IMR-90 (cell line): ENCODE results near the gene PAX3. TPM values are rescaled to one million over a fixed set of nuclear protein-coding genes. Genes with fewer than 3 reads are reported as not detected.

Experiments
- ATAC-seq: fragments of 200-7000 bp; cut with Tn5 transposase; 2 replicates; pipeline ENCODE4 v1.9.1; 2020; ENCODE audit warnings: low read depth, mild to moderate bottlenecking, moderate library complexity
- BruUV-seq: library from RNA; stranded (reverse); fragments of 400-500 nt; replicated peaks from 2 replicates; lab custom pipeline; 2021; lab: Mats Ljungman, UMichigan
- CTCF ChIA-PET: fragments of 300-600 bp; formaldehyde crosslinking; extraction: SDS; loops from one replicate; lab custom pipeline; 2021; ENCODE audit warnings: antibody characterized with exemption; lab: Yijun Ruan, JAX
- POLR2A ChIA-PET: fragments of 300-600 bp; sonication (Branson Sonifier 250); formaldehyde crosslinking; loops from one replicate; lab custom pipeline; 2022; ENCODE audit warnings: antibody characterized with exemption; ENCODE audit not compliant: unreplicated experiment; lab: Charles Lee
- DNase-seq: peaks from one replicate; pipeline ENCODE4 v3.0.0; 2013
- H2AFZ ChIP-seq: replicated peaks from 2 replicates; pipeline ENCODE3; 2013; ENCODE audit warnings: low read length, mild to moderate bottlenecking; ENCODE audit not compliant: poor library complexity
- H2AK5ac ChIP-seq: 2 replicates; pipeline ENCODE4 v1.6.1; 2013; ENCODE audit warnings: low read depth, low read length, inconsistent platforms
- H2AK9ac ChIP-seq: replicated peaks from 2 replicates; pipeline ENCODE3; 2013; ENCODE audit warnings: mild to moderate bottlenecking, low read depth, low read length, moderate library complexity; ENCODE audit not compliant: poor library complexity
- H2BK120ac ChIP-seq: 2 replicates; pipeline ENCODE4 v1.6.1; 2013; ENCODE audit warnings: low read depth, low read length, inconsistent platforms
- H2BK15ac ChIP-seq: 3 replicates; pipeline ENCODE4 v1.6.1; 2013; ENCODE audit warnings: low read depth, low read length, inconsistent platforms
- H2BK20ac ChIP-seq: 2 replicates; pipeline ENCODE4 v1.6.1; 2013; ENCODE audit warnings: low read depth, mild to moderate bottlenecking, inconsistent platforms, low read length, moderate library complexity
- H2BK5ac ChIP-seq: 2 replicates; pipeline ENCODE4 v1.6.1; 2013; ENCODE audit warnings: mild to moderate bottlenecking, low read depth, low read length, inconsistent platforms; ENCODE audit not compliant: poor library complexity, severe bottlenecking
- H3K14ac ChIP-seq: replicated peaks from 2 replicates; pipeline ENCODE4 v1.6.1; 2013; ENCODE audit warnings: low read depth, low read length, inconsistent platforms
- H3K18ac ChIP-seq: 2 replicates; pipeline ENCODE4 v1.6.1; 2013; ENCODE audit warnings: low read depth, low read length, control low read depth
- H3K23ac ChIP-seq: 2 replicates; pipeline ENCODE4 v1.6.1; 2013; ENCODE audit warnings: low read depth, low read length, inconsistent platforms
- H3K27ac ChIP-seq: 2 replicates; pipeline ENCODE4 v1.5.1; 2013; ENCODE audit warnings: mild to moderate bottlenecking, control low read depth, low read length; ENCODE audit not compliant: insufficient read depth
- H3K27me3 ChIP-seq: 2 replicates; pipeline ENCODE4 v1.6.1; 2013; ENCODE audit warnings: low read length; ENCODE audit not compliant: control insufficient read depth, insufficient read depth
- H3K36me3 ChIP-seq: 2 replicates; pipeline ENCODE4 v1.6.1; 2013; ENCODE audit warnings: low read length, mixed read lengths; ENCODE audit not compliant: control insufficient read depth, insufficient read depth
- H3K4ac ChIP-seq: 2 replicates; pipeline ENCODE4 v1.6.1; 2013; ENCODE audit warnings: low read depth, low read length, inconsistent platforms
- H3K4me1 ChIP-seq: 2 replicates; pipeline ENCODE4 v1.6.1; 2013; ENCODE audit warnings: low read length, mixed read lengths; ENCODE audit not compliant: control insufficient read depth, insufficient read depth
- H3K4me2 ChIP-seq: 2 replicates; pipeline ENCODE4 v1.6.1; 2013; ENCODE audit warnings: low read depth, mild to moderate bottlenecking, control low read depth, low read length, moderate library complexity
- H3K4me3 ChIP-seq: 2 replicates; pipeline ENCODE4 v1.5.1; 2013; ENCODE audit warnings: low read depth, mild to moderate bottlenecking, control low read depth, low read length, moderate library complexity; ENCODE audit not compliant: insufficient read depth
- H3K56ac ChIP-seq: 2 replicates; pipeline ENCODE4 v1.6.1; 2013; ENCODE audit warnings: low read length, inconsistent platforms; ENCODE audit not compliant: insufficient read depth; ENCODE audit errors: extremely low read depth
- H3K79me1 ChIP-seq, 2 experiments: 2 replicates each; pipeline ENCODE4 v1.6.1; 2013; ENCODE audit warnings: low read length in 2 of 2, inconsistent platforms in 1 of 2, low read depth in 1 of 2
- H3K9ac ChIP-seq: 2 replicates; pipeline ENCODE4 v1.6.1; 2013; ENCODE audit warnings: low read depth, low read length, control low read depth
- H3K9me1 ChIP-seq: 2 replicates; pipeline ENCODE4 v1.6.1; 2013; ENCODE audit warnings: low read length, inconsistent platforms; ENCODE audit not compliant: insufficient read depth
- H3K9me3 ChIP-seq: 2 replicates; pipeline ENCODE4 v1.6.1; 2013; ENCODE audit warnings: low read length; ENCODE audit not compliant: control insufficient read depth, insufficient read depth
- H4K20me1 ChIP-seq: 2 replicates; pipeline ENCODE4 v1.6.1; 2013; ENCODE audit warnings: low read length, inconsistent platforms; ENCODE audit not compliant: insufficient read depth
- H4K5ac ChIP-seq: 2 replicates; pipeline ENCODE4 v1.6.1; 2013; ENCODE audit warnings: mild to moderate bottlenecking, low read depth, low read length, control low read depth
- H4K8ac ChIP-seq, 2 experiments: 2 replicates each; pipeline ENCODE4 v1.6.1; 2013; ENCODE audit warnings: low read depth in 2 of 2, low read length in 2 of 2, control low read depth in 1 of 2, inconsistent platforms in 1 of 2
- H4K91ac ChIP-seq: 2 replicates; pipeline ENCODE4 v1.6.1; 2013; ENCODE audit warnings: low read depth, low read length, inconsistent platforms; ENCODE audit not compliant: insufficient read depth
- BHLHE40 ChIP-seq: fragments of 150-350 bp; IDR thresholded peaks from 2 replicates; pipeline ENCODE4 v1.6.1; 2016; ENCODE audit warnings: mild to moderate bottlenecking, low read depth, low read length
- CEBPB ChIP-seq: IDR thresholded peaks from 2 replicates; pipeline ENCODE4 v1.6.1; 2012; ENCODE audit warnings: low read depth, low read length, improper control_type of control experiment
- CHD1 ChIP-seq: IDR thresholded peaks from 2 replicates; pipeline ENCODE4 v1.6.1; 2012; ENCODE audit warnings: low read depth, low read length, improper control_type of control experiment
- FOS ChIP-seq: fragments of 150-350 bp; IDR thresholded peaks from 2 replicates; pipeline ENCODE4 v1.6.1; 2016; ENCODE audit warnings: low read depth, low read length
- MAFK ChIP-seq: IDR thresholded peaks from 2 replicates; pipeline ENCODE4 v1.6.1; 2012; ENCODE audit warnings: low read depth, low read length, improper control_type of control experiment
- MAZ ChIP-seq: IDR thresholded peaks from 2 replicates; pipeline ENCODE4 v1.6.1; 2012; ENCODE audit warnings: low read depth, mild to moderate bottlenecking, low read length, improper control_type of control experiment, moderate library complexity, borderline replicate concordance
- MXI1 ChIP-seq: IDR thresholded peaks from 2 replicates; pipeline ENCODE4 v1.6.1; 2012; ENCODE audit warnings: low read depth, mild to moderate bottlenecking, low read length, moderate library complexity, borderline replicate concordance
- RFX5 ChIP-seq: IDR thresholded peaks from 2 replicates; pipeline ENCODE4 v1.8.0; 2012; ENCODE audit warnings: low read depth, mild to moderate bottlenecking, low read length, moderate library complexity
- SMC3 ChIP-seq: fragments of 150-350 bp; IDR thresholded peaks from 2 replicates; pipeline ENCODE4 v1.6.1; 2016; ENCODE audit warnings: low read depth, mild to moderate bottlenecking, antibody characterized with exemption, low read length, moderate library complexity
- USF2 ChIP-seq: fragments of 150-350 bp; IDR thresholded peaks from 2 replicates; pipeline ENCODE4 v1.6.1; 2017; ENCODE audit warnings: mild to moderate bottlenecking, antibody characterized with exemption, low read length, low read depth
- WGBS, 2 experiments: methylation state at CpG; one replicate each; pipeline versions ENCODE4 v1.1.5 to v1.1.7; 2013; ENCODE audit warnings: missing lambda C conversion rate in 2 of 2; ENCODE audit not compliant: insufficient read length in 1 of 2; ENCODE audit errors: extremely low coverage in 2 of 2; 5-methylcytosine and 5-hydroxymethylcytosine counted together
- dilution Hi-C: fragments of 300-500 bp; cut with HindIII; formaldehyde crosslinking; loops from one replicate; pipeline ENCODE4 v1.14.3; 2018; ENCODE audit warnings: low sequenced_read_pairs; ENCODE audit not compliant: unreplicated experiment
- in situ Hi-C: fragments of 300-500 bp; cut with MboI; formaldehyde crosslinking; loops from 3 replicates; pipeline ENCODE4 v1.14.3; 2019; ENCODE audit warnings: low sequenced_read_pairs, inconsistent platforms, mixed read lengths
- intact Hi-C: fragments of 100-400 bp; cut with micrococcal nuclease; formaldehyde crosslinking; loops from 2 replicates; pipeline ENCODE4 v1.10.0; 2022
- polyA plus RNA-seq, 3 experiments: library from polyadenylated mRNA; depleted of rRNA; stranded (reverse); fragments of >200 nt; gene quantifications; 2 replicates each; pipeline ENCODE4 v1.2.3, GENCODE V29; 2012; ENCODE audit warnings: low replicate concordance in 1 of 3
- total RNA-seq: library from RNA; depleted of rRNA; stranded (reverse); fragments of >200 nt; gene quantifications from 2 replicates; pipeline ENCODE4 v1.2.3, GENCODE V29; 2012
- TF ChIP-seq, protein P1 (sequence below): fragments of 150-350 bp; IDR thresholded peaks from 2 replicates; pipeline ENCODE4 v1.6.1; 2016; ENCODE audit warnings: low read depth, mild to moderate bottlenecking, low read length, moderate library complexity, borderline replicate concordance
- TF ChIP-seq, protein P2 (sequence below): conservative IDR thresholded peaks from 2 replicates; pipeline ENCODE4 v1.5.1; 2012; ENCODE audit warnings: mild to moderate bottlenecking, low read depth, low read length, improper control_type of control experiment

PAX3 gene
- total and polyA plus RNA-seq, 2 of the 4 experiments (the other 2 are of a cell fraction) = not detected

GRCh38 chr2:222218786-222219185, 80.0 kb downstream of the PAX3 start:
- ATAC-seq (no peak), DNase-seq (no peak)
- H3K14ac ChIP-seq = no peak overlapping the region
- H3K18ac ChIP-seq = no peak overlapping the region
- no peak overlapping the region for H2AK9ac ChIP-seq
- no peak overlapping the region for H4K91ac ChIP-seq
- H3K36me3 ChIP-seq = no peaks in the 10 kb centered on the region
- H2AFZ ChIP-seq = no peak overlapping the region
- H4K8ac ChIP-seq = no peak overlapping the region
- H4K20me1 ChIP-seq = no peaks in the 10 kb centered on the region
- no CpG with 5 or more reads among the region's 6 CpGs for WGBS, 2 experiments
- H3K9me3 ChIP-seq = no peaks in the 10 kb centered on the region
- H3K4me3 ChIP-seq = no peak overlapping the region
- BruUV-seq = no TSS peak
- in situ Hi-C loops (no loop called here), intact Hi-C loops (no loop called here), dilution Hi-C loops (no loop called here)
- H4K5ac ChIP-seq = no peak overlapping the region
- no peak overlapping the region for H2BK15ac ChIP-seq
- H3K4me1 ChIP-seq = no peaks in the 10 kb centered on the region
- H2BK20ac ChIP-seq = no peak overlapping the region
- H2BK5ac ChIP-seq = no peak overlapping the region
- TF ChIP-seq, protein P1, sequence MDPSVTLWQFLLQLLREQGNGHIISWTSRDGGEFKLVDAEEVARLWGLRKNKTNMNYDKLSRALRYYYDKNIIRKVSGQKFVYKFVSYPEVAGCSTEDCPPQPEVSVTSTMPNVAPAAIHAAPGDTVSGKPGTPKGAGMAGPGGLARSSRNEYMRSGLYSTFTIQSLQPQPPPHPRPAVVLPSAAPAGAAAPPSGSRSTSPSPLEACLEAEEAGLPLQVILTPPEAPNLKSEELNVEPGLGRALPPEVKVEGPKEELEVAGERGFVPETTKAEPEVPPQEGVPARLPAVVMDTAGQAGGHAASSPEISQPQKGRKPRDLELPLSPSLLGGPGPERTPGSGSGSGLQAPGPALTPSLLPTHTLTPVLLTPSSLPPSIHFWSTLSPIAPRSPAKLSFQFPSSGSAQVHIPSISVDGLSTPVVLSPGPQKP = no peak
- no peak for TF ChIP-seq RFX5
- TF ChIP-seq USF2 = no peak
- no peak for TF ChIP-seq CHD1
- TF ChIP-seq MAZ = no peak
- TF ChIP-seq, protein P2, sequence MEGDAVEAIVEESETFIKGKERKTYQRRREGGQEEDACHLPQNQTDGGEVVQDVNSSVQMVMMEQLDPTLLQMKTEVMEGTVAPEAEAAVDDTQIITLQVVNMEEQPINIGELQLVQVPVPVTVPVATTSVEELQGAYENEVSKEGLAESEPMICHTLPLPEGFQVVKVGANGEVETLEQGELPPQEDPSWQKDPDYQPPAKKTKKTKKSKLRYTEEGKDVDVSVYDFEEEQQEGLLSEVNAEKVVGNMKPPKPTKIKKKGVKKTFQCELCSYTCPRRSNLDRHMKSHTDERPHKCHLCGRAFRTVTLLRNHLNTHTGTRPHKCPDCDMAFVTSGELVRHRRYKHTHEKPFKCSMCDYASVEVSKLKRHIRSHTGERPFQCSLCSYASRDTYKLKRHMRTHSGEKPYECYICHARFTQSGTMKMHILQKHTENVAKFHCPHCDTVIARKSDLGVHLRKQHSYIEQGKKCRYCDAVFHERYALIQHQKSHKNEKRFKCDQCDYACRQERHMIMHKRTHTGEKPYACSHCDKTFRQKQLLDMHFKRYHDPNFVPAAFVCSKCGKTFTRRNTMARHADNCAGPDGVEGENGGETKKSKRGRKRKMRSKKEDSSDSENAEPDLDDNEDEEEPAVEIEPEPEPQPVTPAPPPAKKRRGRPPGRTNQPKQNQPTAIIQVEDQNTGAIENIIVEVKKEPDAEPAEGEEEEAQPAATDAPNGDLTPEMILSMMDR = no peak
- no peak for TF ChIP-seq CEBPB
- no peak for TF ChIP-seq SMC3
- no peak for TF ChIP-seq BHLHE40
- no peak for TF ChIP-seq MXI1
- TF ChIP-seq MAFK = no peak
- TF ChIP-seq FOS = no peak
- no peak overlapping the region for H3K23ac ChIP-seq
- POLR2A ChIA-PET = no interaction called here
- H3K27me3 ChIP-seq = no peaks in the 10 kb centered on the region
- no peaks in the 10 kb centered on the region for H3K9me1 ChIP-seq
- no peak overlapping the region for H3K4me2 ChIP-seq
- no peak overlapping the region for H3K27ac ChIP-seq
- no peak overlapping the region for H3K56ac ChIP-seq
- H3K9ac ChIP-seq = no peak overlapping the region
- H2AK5ac ChIP-seq = no peak overlapping the region
- no peak overlapping the region for H3K4ac ChIP-seq
- H2BK120ac ChIP-seq = no peak overlapping the region
- no peaks in the 10 kb centered on the region for H3K79me1 ChIP-seq
- CTCF ChIA-PET = interaction anchor here (1.1 kb wide), 1 partner anchor 343 kb away, joined by 3 read pairs; no protein-coding TSS in a partner anchor
